ENCODE data around the gene RFPL3.

Gene RFPL3

DNA sequence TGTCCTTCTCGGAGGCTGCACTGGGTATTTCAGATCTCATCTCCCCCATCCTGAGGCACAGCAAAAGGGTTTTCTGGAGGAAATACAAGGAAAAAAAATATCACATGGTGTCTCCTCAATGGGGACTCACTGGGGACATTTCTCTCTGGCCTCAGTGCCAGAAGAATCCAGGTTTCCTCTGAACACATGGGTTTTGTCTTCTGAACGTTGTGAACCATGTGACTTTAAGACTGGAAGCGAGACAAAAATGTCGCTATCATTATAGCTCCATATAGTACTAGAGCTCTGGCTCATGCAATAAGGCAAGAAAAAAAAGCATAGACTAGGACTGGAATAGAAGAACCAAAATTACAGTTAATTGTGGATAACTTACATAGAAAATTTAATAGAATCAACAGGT, 44.9 kb upstream of the RFPL3 start:
- TF ChIP-seq, protein P1, sequence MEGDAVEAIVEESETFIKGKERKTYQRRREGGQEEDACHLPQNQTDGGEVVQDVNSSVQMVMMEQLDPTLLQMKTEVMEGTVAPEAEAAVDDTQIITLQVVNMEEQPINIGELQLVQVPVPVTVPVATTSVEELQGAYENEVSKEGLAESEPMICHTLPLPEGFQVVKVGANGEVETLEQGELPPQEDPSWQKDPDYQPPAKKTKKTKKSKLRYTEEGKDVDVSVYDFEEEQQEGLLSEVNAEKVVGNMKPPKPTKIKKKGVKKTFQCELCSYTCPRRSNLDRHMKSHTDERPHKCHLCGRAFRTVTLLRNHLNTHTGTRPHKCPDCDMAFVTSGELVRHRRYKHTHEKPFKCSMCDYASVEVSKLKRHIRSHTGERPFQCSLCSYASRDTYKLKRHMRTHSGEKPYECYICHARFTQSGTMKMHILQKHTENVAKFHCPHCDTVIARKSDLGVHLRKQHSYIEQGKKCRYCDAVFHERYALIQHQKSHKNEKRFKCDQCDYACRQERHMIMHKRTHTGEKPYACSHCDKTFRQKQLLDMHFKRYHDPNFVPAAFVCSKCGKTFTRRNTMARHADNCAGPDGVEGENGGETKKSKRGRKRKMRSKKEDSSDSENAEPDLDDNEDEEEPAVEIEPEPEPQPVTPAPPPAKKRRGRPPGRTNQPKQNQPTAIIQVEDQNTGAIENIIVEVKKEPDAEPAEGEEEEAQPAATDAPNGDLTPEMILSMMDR (IDR thresholded peaks at IDR 0.05; ENCODE audit: insufficient read depth, low read length, poor library complexity, severe bottlenecking) = no peak
- H3K4me3 ChIP-seq (replicated peaks; ENCODE audit: low read depth, low read length) = no peak overlapping the region
- H3K27me3 ChIP-seq (replicated peaks; ENCODE audit: control insufficient read depth, insufficient read depth, low read length) = no peaks in the 10 kb centered on the region; the same call in 1 of the 2 replicates
- no peak for DNase-seq (ENCODE audit: extremely low read depth, insufficient read length)
- H3K36me3 ChIP-seq (ENCODE audit: control insufficient read depth, insufficient read depth, low read length) = no peaks in the 10 kb centered on the region

GRCh38 chr22:32313532-32313931, 44.1 kb upstream of the RFPL3 start:
- no peaks in the 10 kb centered on the region for H3K36me3 ChIP-seq (ENCODE audit: control insufficient read depth, insufficient read depth, low read length)
- no peaks in the 10 kb centered on the region; the same call in 1 of the 2 replicates for H3K27me3 ChIP-seq (replicated peaks; ENCODE audit: control insufficient read depth, insufficient read depth, low read length)
- TF ChIP-seq, protein P1 (IDR thresholded peaks at IDR 0.05; ENCODE audit: insufficient read depth, low read length, poor library complexity, severe bottlenecking) = no peak
- H3K4me3 ChIP-seq (replicated peaks; ENCODE audit: low read depth, low read length) = no peak overlapping the region
- DNase-seq (ENCODE audit: extremely low read depth, insufficient read length) = no peak

DNA sequence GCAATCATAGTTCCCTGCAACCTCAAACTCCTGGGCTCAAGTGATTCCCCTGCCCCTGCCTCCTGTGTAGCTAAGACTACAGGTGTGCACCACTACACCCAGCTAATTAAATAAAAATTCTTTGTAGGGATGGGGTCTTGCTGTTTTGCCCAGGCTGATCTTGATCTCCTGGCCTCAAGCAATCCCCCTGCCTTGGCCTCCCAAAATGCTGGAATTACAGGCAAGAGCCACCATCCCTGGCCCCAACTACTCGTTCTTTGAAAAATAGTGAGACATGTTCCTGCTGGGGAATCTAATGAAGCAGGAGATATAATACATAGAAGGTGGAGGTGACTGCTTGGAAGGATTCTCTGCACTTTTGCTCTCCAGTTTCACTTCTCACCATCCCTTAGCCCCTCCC, 40.1 kb upstream of the RFPL3 start:
- DNase-seq (ENCODE audit: extremely low read depth, insufficient read length) = no peak
- H3K4me3 ChIP-seq (replicated peaks; ENCODE audit: low read depth, low read length) = no peak overlapping the region
- H3K27me3 ChIP-seq (replicated peaks; ENCODE audit: control insufficient read depth, insufficient read depth, low read length) = no peaks in the 10 kb centered on the region
- no peaks in the 10 kb centered on the region for H3K36me3 ChIP-seq (ENCODE audit: control insufficient read depth, insufficient read depth, low read length)
- TF ChIP-seq, protein P1 (IDR thresholded peaks at IDR 0.05; ENCODE audit: insufficient read depth, low read length, poor library complexity, severe bottlenecking) = no peak

- no peak for DNase-seq (ENCODE audit: extremely low read depth, insufficient read length)
- Histone ChIP-seq H3K36me3 (ENCODE audit: control insufficient read depth, insufficient read depth, low read length) (no peaks in the 10 kb centered on the region), H3K4me3 (replicated peaks; ENCODE audit: low read depth, low read length) (no peak overlapping the region), H3K27me3 (replicated peaks; ENCODE audit: control insufficient read depth, insufficient read depth, low read length) (no peaks in the 10 kb centered on the region)
- TF ChIP-seq, protein P1 (IDR thresholded peaks at IDR 0.05; ENCODE audit: insufficient read depth, low read length, poor library complexity, severe bottlenecking) = no peak
These were observed 39.3 kb upstream of the RFPL3 start for GRCh38 chr22:32318361-32318760.

GRCh38 chr22:32319861-32320406, 37.7 kb upstream of the RFPL3 start:
- DNase-seq (ENCODE audit: extremely low read depth, insufficient read length) = no peak
- TF ChIP-seq, protein P1 (IDR thresholded peaks at IDR 0.05; ENCODE audit: insufficient read depth, low read length, poor library complexity, severe bottlenecking) = no peak
- H3K36me3 ChIP-seq (ENCODE audit: control insufficient read depth, insufficient read depth, low read length) = no peaks in the 10 kb centered on the region
- no peak overlapping the region for H3K4me3 ChIP-seq (replicated peaks; ENCODE audit: low read depth, low read length)
- no peaks in the 10 kb centered on the region for H3K27me3 ChIP-seq (replicated peaks; ENCODE audit: control insufficient read depth, insufficient read depth, low read length)

- TF ChIP-seq, protein P1 (IDR thresholded peaks at IDR 0.05; ENCODE audit: insufficient read depth, low read length, poor library complexity, severe bottlenecking) = no peak
- H3K36me3 ChIP-seq (ENCODE audit: control insufficient read depth, insufficient read depth, low read length) = no peaks in the 10 kb centered on the region
- no peak for DNase-seq (ENCODE audit: extremely low read depth, insufficient read length)
- H3K27me3 ChIP-seq (replicated peaks; ENCODE audit: control insufficient read depth, insufficient read depth, low read length) = no peaks in the 10 kb centered on the region; the same call in 1 of the 2 replicates
- no peak overlapping the region for H3K4me3 ChIP-seq (replicated peaks; ENCODE audit: low read depth, low read length)
These were observed 34.7 kb upstream of the RFPL3 start for GRCh38 chr22:32322986-32323385.
